NCI-H1694 (cell line): Measurements from ENCODE around the gene FURIN.
"Not testable (repeated sequence)": the region's sequence is repeated elsewhere in the genome, so short reads cannot be mapped to it uniquely, and the experiment has no call there.

Source experiments
- DNase-seq: peaks from one replicate; lab custom pipeline; 2025; lab: John Stamatoyannopoulos, UW

The FURIN gene

DNA sequence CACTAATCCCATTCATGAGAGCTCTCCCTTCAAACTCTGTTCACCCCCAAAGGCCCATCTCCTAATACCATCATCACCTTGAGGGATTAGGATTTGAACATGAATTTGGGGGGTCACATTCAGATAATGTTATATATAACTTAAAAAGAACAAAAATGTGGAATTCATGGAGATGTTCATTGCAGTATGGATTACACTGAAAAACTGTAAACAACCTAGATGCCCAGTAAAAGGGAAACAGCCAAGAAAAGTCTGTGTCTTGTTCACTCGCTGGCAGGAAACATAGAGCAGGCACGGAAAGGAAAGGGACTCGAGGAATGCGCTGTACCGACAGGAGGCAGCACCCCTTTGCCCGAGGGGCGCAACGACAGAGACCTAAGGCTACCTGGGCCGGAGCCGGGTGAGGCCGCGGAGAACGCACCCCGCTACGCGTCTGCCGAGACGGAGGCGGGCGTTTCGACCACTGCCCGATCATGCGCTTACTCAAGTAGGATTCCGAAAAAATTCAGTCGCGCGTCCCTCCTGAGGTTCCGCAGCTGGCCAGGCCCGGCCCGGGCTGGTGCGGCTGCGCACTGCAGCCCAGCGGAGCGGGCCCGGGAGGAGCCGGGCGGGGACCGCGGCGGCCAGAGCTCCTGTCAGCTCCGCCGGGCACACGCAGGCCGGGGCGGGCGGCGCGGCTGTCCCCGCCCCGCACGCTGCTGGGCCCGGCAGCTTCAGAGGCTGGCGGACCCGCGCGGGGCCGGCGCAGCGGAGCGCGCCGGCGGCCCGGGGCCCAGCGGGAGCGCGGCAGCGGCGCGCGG lies 33.9 kb downstream of the FURIN start:
- peak; percentile 18 for DNase-seq

GRCh38 chr15:90902840-90903732 lies 34.7 kb downstream of the FURIN start, which contains the start of gene MAN2A2:
Gene MAN2A2, plus strand, starts transcription at chr15:90903302. Its CDS starts 906 bp downstream, at chr15:90904208.
- DNase-seq = no peak

DNA sequence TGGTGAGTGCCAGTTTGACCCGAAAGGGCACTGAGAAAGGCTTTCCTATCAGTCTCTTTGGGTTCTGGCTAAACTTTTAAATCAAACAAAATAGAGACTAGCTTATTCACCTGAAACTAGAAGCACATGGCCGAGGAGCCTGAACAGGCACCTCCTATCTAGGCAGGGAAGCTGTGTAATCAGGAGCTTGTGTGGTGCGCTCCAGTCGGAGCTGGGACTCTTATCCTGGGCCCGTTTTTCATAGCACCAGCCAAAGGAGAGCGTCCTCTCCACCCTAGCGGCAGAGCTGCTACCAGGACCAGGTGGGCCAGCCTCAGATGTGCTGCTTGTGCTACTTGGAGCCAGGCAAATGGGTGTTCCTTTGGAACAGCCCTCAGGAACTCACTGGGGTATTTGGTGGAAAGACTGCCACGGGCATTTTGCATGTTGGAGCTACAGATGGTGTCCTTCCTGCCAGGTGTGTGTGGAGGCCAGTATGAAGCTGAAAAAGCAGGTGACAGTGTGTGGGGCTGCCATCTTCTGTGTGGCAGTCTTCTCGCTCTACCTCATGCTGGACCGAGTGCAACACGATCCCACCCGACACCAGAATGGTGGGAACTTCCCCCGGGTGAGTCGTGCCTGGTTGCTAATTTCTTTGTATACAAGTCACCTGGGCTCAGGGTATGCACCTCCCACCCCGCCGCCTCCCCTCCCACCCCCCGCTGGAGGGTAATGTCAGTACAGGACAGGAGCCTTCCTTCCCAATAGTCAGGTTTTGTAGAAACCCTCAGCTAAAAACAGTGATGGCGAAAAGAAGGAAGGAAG lies 35.5 kb downstream of the FURIN start:
- no peak for DNase-seq

GRCh38 chr15:90904746-90905145 lies 36.4 kb downstream of the FURIN start:
- DNase-seq = no peak

DNA sequence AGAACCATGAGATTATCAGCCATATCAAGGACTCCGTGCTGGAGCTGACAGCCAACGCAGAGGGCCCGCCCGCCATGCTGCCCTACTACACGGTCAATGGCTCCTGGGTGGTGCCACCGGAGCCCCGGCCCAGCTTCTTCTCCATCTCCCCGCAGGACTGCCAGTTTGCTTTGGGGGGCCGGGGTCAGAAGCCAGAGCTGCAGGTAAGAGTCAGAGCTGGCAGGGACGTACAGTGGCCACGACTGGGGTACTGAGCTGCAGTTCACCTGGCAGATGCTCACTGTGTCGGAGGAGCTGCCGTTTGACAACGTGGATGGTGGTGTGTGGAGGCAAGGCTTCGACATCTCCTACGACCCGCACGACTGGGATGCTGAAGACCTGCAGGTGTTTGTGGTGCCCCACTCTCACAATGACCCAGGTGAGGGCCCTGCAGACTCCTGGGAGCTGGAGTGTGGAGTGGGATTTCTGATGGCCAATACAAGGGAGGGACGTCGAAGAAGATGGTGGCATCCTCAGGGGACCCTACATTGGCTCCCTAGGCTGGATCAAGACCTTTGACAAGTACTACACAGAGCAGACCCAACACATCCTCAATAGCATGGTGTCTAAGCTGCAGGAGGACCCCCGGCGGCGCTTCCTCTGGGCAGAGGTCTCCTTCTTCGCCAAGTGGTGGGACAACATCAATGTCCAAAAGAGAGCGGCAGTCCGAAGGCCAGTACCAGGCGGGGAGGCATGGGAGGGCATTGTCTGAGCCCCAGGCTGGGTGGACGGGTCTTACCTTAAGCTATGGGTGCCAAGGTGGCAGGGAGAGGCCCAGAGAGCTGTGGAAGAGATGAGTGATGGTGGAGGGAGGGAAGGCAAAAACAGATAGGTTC lies 37.2 kb downstream of the FURIN start:
- DNase-seq = no peak

DNA sequence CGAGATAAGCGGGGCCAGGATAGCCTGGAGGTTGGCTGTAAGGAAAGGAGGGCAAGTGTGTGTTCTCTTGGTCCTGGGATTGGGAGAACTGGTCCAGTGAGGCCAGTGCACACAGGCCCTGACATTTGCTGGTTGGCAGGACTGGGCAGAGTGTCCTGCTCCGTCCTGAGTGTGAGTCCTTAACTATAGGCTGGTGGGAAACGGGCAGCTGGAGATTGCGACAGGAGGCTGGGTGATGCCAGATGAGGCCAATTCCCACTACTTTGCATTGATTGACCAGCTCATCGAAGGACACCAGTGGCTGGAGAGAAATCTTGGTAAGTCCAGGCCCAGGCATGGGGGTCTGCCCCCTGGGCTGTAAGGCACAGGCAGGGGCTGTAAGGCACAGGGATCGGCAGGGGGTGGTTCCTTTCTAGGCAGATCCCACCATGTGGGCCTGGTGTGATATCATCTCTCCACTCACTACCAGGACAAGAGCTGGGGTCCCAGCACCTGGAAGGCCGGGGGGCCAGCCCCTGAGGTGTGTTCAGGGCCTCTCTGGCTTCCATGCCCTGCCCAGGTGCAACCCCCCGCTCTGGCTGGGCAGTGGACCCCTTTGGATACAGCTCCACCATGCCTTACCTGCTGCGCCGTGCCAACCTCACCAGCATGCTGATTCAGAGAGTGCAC lies 37.9 kb downstream of the FURIN start:
- no peak for DNase-seq

GRCh38 chr15:90907051-90907660 lies 38.8 kb downstream of the FURIN start:
- no peak for DNase-seq

DNA sequence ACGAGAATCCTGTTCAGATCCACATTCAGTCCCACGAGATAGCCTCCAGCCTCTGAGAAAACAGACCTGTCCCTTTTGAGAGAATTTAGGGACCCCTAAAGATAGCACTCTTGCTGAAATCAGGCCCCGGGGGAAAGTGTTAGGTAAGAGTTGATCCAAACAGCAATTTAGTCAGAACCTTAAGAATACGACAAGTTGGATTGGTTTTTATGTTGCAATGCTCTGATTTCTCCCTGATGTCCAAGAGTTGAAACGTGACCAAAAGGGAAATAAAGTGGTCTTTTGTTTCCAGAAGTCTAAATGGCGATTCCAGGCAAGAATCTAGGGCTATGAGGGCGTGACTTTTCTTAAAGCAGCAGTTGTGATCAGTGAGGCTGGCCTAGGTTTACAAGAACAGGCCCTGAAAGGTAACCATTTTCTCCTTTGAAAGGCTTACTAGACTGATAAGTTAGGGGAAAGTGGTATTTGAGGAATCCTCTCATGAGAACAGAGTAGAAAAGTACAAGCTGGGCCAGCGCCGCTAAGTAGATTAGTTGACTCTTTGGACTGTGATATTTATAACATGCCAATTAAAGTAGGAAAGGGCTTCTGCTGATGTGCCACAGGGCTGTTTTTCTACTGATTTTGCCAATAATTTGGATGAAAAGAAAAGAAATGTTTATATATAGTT lies 39.6 kb downstream of the FURIN start:
- DNase-seq = no peak

DNA sequence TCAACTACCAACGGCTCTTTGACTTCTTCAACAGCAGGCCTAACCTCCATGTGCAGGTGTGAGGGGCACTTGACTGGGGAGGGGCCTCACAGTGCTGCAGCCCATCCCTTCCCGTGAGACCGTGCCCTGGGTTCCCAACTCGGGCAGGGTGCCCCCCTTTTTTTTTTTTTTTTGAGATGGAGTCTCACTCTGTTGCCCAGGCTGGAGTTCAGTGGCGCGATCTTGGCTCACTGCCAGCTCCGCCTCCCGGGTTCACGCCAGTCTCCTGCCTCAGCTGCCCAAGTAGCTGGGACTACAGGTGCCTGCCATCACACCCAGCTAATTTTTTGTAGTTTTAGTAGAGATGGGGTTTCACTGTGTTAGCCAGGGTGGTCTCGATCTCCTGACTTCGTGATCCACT lies 41.1 kb downstream of the FURIN start:
- DNase-seq = not testable (repeated sequence)

DNA sequence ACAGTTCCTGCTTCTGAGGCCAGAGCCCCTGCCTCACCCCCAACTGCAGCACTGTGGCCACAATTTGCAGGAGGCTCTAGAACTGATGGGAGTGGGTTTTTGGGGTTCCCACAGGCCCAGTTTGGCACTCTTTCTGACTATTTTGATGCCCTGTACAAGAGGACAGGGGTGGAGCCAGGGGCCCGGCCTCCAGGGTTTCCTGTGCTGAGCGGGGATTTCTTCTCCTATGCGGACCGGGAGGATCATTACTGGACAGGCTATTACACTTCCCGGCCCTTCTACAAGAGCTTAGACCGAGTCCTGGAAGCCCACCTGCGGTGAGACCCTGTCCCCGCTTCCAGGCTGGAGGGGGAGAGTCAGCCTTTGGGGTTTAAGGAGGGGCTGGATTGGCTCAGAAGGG lies 41.6 kb downstream of the FURIN start:
- no peak for DNase-seq

DNA sequence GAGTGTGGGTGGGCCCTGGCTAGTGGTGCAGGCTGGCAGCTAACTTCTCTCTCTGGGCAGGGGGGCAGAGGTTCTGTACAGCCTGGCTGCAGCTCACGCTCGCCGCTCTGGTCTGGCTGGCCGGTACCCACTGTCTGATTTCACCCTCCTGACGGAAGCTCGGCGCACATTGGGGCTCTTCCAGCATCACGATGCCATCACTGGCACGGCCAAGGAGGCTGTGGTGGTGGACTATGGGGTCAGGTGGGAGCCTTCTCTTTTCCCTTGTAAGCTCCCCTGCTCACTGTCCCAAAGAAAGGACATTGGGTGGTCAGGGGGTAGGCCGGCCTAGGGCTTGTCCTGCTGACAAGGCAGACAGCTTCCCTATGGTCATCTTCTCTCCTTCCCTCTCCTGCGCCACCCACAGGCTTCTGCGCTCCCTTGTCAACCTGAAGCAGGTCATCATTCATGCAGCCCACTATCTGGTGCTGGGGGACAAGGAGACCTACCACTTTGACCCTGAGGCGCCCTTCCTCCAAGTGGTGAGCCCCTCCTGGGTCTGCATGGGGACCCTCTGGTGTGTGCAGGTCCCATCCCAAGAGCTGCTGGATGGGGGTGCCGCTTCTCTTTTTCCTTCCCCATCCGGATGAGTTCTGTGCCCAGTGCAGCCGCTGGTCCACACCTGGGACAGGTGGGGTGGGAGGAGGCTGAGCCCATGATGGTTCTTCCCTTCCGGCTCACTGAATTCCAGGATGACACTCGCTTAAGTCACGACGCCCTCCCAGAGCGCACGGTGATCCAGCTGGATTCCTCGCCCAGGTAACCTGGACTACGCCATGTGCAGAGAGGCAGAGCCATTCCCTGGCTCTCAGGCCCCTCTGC lies 42.3 kb downstream of the FURIN start:
- DNase-seq = no peak

DNA sequence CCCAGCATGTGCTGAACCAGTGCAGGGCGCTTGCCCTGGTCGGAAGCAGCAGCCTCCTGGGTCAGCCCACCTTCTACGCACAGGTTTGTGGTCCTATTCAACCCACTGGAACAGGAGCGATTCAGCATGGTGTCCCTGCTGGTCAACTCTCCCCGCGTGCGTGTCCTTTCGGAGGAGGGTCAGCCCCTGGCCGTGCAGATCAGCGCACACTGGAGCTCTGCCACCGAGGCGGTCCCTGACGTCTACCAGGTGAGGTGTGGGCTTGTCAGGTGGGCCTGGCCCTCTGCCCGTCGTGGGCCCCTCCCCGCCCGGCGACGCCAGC lies 42.9 kb downstream of the FURIN start:
- DNase-seq = no peak

DNA sequence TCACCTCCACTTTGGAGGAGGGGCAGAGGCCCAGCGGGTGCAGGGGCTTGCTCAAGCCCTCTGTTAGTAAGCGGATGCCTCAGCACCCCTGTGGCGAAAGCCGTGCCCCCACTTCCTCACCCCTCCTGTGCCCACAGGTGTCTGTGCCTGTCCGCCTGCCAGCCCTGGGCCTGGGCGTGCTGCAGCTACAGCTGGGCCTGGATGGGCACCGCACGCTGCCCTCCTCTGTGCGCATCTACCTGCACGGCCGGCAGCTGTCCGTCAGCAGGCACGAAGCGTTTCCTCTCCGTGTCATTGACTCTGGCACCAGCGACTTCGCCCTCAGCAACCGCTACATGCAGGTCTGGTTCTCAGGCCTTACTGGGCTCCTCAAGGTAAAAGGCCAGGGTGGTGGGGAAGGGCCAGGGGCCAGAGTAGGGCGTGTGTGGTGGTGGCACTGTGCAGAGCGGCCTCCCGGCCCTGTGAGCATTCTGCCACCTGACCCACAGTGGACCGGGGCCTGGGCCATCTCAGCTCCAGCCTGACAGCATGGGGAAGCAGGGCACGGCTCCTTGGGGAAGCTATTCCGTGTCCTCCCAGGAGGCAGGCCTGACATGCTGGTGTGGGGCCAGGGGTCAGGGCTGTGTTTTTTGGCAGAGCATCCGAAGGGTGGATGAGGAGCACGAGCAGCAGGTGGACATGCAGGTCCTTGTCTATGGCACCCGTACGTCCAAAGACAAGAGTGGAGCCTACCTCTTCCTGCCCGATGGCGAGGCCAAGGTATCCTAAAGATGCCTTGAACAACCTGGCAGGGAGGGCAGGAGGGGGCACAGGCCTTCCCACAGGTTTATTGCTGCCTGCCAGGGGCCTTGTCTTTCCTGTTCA lies 43.8 kb downstream of the FURIN start:
- DNase-seq = no peak

GRCh38 chr15:90912770-90913075 lies 44.3 kb downstream of the FURIN start:
- no peak for DNase-seq

- no peak for DNase-seq
These were observed 45.1 kb downstream of the FURIN start for GRCh38 chr15:90913398-90913944.

- no peak for DNase-seq
These were observed 46.1 kb downstream of the FURIN start for GRCh38 chr15:90914305-90915080.

- no peak for DNase-seq
These were observed 46.9 kb downstream of the FURIN start for GRCh38 chr15:90915216-90915807.
